Epithelial cell of esophagus (primary cell): ENCODE results near the gene DNAAF9.

ENCODE experiments used
- DNase-seq: peaks from one replicate; pipeline ENCODE4 v3.0.0; 2010; ENCODE audit warnings: low read depth
- H3K4me3 ChIP-seq: 2 replicates; pipeline ENCODE4 v1.5.1; 2011; ENCODE audit warnings: mild to moderate bottlenecking, low read length, control low read depth
- CTCF ChIP-seq: IDR thresholded peaks from 2 replicates; pipeline ENCODE4 v1.5.1; 2011; ENCODE audit warnings: low read depth, mild to moderate bottlenecking, low read length, control low read depth, inconsistent platforms; ENCODE audit not compliant: insufficient read depth; ENCODE audit errors: missing control alignments

DNAAF9 gene

GRCh38 chr20:3407040-3407770 is at the start of gene DNAAF9:
Gene DNAAF9 (minus strand): TSS chr20:3407669. CDS start chr20:3407557, 112 bp downstream.
- H3K4me3 ChIP-seq, result peak within 1 kb of the TSS; percentile 77
- peak; percentile 50 for DNase-seq
- no peak for TF ChIP-seq CTCF

GRCh38 chr20:3456648-3457047 is 49.2 kb upstream of the DNAAF9 start:
- no peak for TF ChIP-seq CTCF

GRCh38 chr20:3454831-3455230 is 47.4 kb upstream of the DNAAF9 start:
- TF ChIP-seq CTCF, result no peak

More at GRCh38 chr20:3456648-3457047, 49.2 kb upstream of the DNAAF9 start:
- DNase-seq, result no peak
- H3K4me3 ChIP-seq, result no peak overlapping the region

GRCh38 chr20:3452690-3453089 is 45.2 kb upstream of the DNAAF9 start:
- H3K4me3 ChIP-seq, result no peak overlapping the region
- TF ChIP-seq CTCF, result no peak
- peak; percentile 34 for DNase-seq

More at GRCh38 chr20:3454831-3455230, 47.4 kb upstream of the DNAAF9 start:
- DNase-seq, result no peak
- no peak overlapping the region for H3K4me3 ChIP-seq

- no peak overlapping the region for H3K4me3 ChIP-seq
- DNase-seq, result no peak
- TF ChIP-seq CTCF, result no peak
Observed at GRCh38 chr20:3452136-3452535, 44.7 kb upstream of the DNAAF9 start.

GRCh38 chr20:3449319-3449718 is 41.9 kb upstream of the DNAAF9 start:
- DNase-seq, result no peak
- no peak overlapping the region for H3K4me3 ChIP-seq
- TF ChIP-seq CTCF, result no peak

GRCh38 chr20:3447321-3447720 is 39.9 kb upstream of the DNAAF9 start:
- no peak overlapping the region for H3K4me3 ChIP-seq
- DNase-seq, result no peak
- no peak for TF ChIP-seq CTCF
